ENCODE measurements around the gene CACNA2D1.

The CACNA2D1 gene

GRCh38 chr7:82012453-82012852, 431.1 kb downstream of the CACNA2D1 start:
- H3K4me3 ChIP-seq (ENCODE audit: low read length): no peak overlapping the region
- no peak for TF ChIP-seq ZNF274 (IDR thresholded peaks at IDR 0.05; ENCODE audit: low read depth, low read length)

- no peak for TF ChIP-seq ZNF274 (IDR thresholded peaks at IDR 0.05; ENCODE audit: low read depth, low read length)
- H3K4me3 ChIP-seq (ENCODE audit: low read length): no peak overlapping the region
Measured at GRCh38 chr7:82010416-82010815, 433.2 kb downstream of the CACNA2D1 start.

- TF ChIP-seq ZNF274 (IDR thresholded peaks at IDR 0.05; ENCODE audit: low read depth, low read length): no peak
- H3K4me3 ChIP-seq (ENCODE audit: low read length): no peak overlapping the region
Measured at GRCh38 chr7:82007315-82007714, 436.3 kb downstream of the CACNA2D1 start.

- no peak for TF ChIP-seq ZNF274 (IDR thresholded peaks at IDR 0.05; ENCODE audit: low read depth, low read length)
- no peak overlapping the region for H3K4me3 ChIP-seq (ENCODE audit: low read length)
Measured at GRCh38 chr7:82005056-82005455, 438.5 kb downstream of the CACNA2D1 start.

- no peak for TF ChIP-seq ZNF274 (IDR thresholded peaks at IDR 0.05; ENCODE audit: low read depth, low read length)
- no peak overlapping the region for H3K4me3 ChIP-seq (ENCODE audit: low read length)
Measured at GRCh38 chr7:81993186-81993585, 450.4 kb downstream of the CACNA2D1 start.

- no peak for TF ChIP-seq ZNF274 (IDR thresholded peaks at IDR 0.05; ENCODE audit: low read depth, low read length)
- H3K4me3 ChIP-seq (ENCODE audit: low read length): no peak overlapping the region
Measured at GRCh38 chr7:81990395-81990794, 453.2 kb downstream of the CACNA2D1 start.

- no peak for TF ChIP-seq ZNF274 (IDR thresholded peaks at IDR 0.05; ENCODE audit: low read depth, low read length)
- no peak overlapping the region for H3K4me3 ChIP-seq (ENCODE audit: low read length)
Measured at GRCh38 chr7:81986723-81987470, 456.7 kb downstream of the CACNA2D1 start.

GRCh38 chr7:81983406-81983805, 460.2 kb downstream of the CACNA2D1 start:
- no peak for TF ChIP-seq ZNF274 (IDR thresholded peaks at IDR 0.05; ENCODE audit: low read depth, low read length)
- no peak overlapping the region for H3K4me3 ChIP-seq (ENCODE audit: low read length)

- TF ChIP-seq ZNF274 (IDR thresholded peaks at IDR 0.05; ENCODE audit: low read depth, low read length): no peak
- no peak overlapping the region for H3K4me3 ChIP-seq (ENCODE audit: low read length)
Measured at GRCh38 chr7:81973117-81973516, 470.5 kb downstream of the CACNA2D1 start.

- no peak overlapping the region for H3K4me3 ChIP-seq (ENCODE audit: low read length)
- no peak for TF ChIP-seq ZNF274 (IDR thresholded peaks at IDR 0.05; ENCODE audit: low read depth, low read length)
Measured at GRCh38 chr7:81960026-81960425, 483.6 kb downstream of the CACNA2D1 start.

GRCh38 chr7:81957517-81957916, 486.1 kb downstream of the CACNA2D1 start:
- TF ChIP-seq ZNF274 (IDR thresholded peaks at IDR 0.05; ENCODE audit: low read depth, low read length): no peak

GRCh38 chr7:81956520-81956919, 487.1 kb downstream of the CACNA2D1 start:
- TF ChIP-seq ZNF274 (IDR thresholded peaks at IDR 0.05; ENCODE audit: low read depth, low read length): no peak
- no peak overlapping the region for H3K4me3 ChIP-seq (ENCODE audit: low read length)

More at GRCh38 chr7:81957517-81957916, 486.1 kb downstream of the CACNA2D1 start:
- no peak overlapping the region for H3K4me3 ChIP-seq (ENCODE audit: low read length)

- TF ChIP-seq ZNF274 (IDR thresholded peaks at IDR 0.05; ENCODE audit: low read depth, low read length): no peak
- H3K4me3 ChIP-seq (ENCODE audit: low read length): no peak overlapping the region
Measured at GRCh38 chr7:81949306-81949705, 494.3 kb downstream of the CACNA2D1 start.

- no peak overlapping the region for H3K4me3 ChIP-seq (ENCODE audit: low read length)
- TF ChIP-seq ZNF274 (IDR thresholded peaks at IDR 0.05; ENCODE audit: low read depth, low read length): no peak
Measured at GRCh38 chr7:81944058-81944457, 499.5 kb downstream of the CACNA2D1 start.

GRCh38 chr7:81937091-81937490, 506.5 kb downstream of the CACNA2D1 start:
- H3K4me3 ChIP-seq (ENCODE audit: low read length): no peak overlapping the region
- no peak for TF ChIP-seq ZNF274 (IDR thresholded peaks at IDR 0.05; ENCODE audit: low read depth, low read length)
